Body of pancreas (tissue), 4 donors: ENCODE results near the gene PRIMA1. TPM values are rescaled to one million over a fixed set of nuclear protein-coding genes. Genes with fewer than 3 reads are reported as not detected.

ENCODE experiments used
- ATAC-seq: fragments of 150-250 bp; one replicate; pipeline ENCODE4 v1.9.1; 2016
- DNase-seq, 4 donors: peaks; one replicate each; pipeline ENCODE4 v3.0.0-alpha.2; 2019
- H3K27ac ChIP-seq, 4 donors: fragments of 200-600 bp; sonication (generic); 1 replicate in 3 of 4; 2 replicates in 1 of 4; pipeline versions ENCODE4 v1.5.1 to v1.6.1; 2016 to 2019; ENCODE audit warnings: mild to moderate bottlenecking in 1 of 4, mixed read lengths in 1 of 4, moderate library complexity in 1 of 4
- H3K27me3 ChIP-seq, 2 donors: fragments of 200-600 bp; sonication (generic); one replicate each; pipeline ENCODE4 v1.6.0; 2016; ENCODE audit warnings: mild to moderate bottlenecking in 1 of 2
- H3K36me3 ChIP-seq, 2 donors: fragments of 200-600 bp; sonication (generic); replicated peaks in 1 of 2; 2 replicates each; pipeline ENCODE4 v1.5.1; 2016; ENCODE audit warnings: low read depth in 2 of 2; ENCODE audit not compliant: insufficient read depth in 1 of 2
- H3K4me1 ChIP-seq: fragments of 200-600 bp; sonication (generic); one replicate; pipeline ENCODE4 v1.6.0; 2016
- H3K4me3 ChIP-seq, 2 donors: fragments of 200-600 bp; sonication (generic); 1 replicate in 1 of 2; 2 replicates in 1 of 2; pipeline ENCODE4 v1.5.1; 2016 to 2019
- H3K9me3 ChIP-seq, 3 donors: fragments of 200-600 bp; sonication (generic); 1 replicate in 2 of 3; 2 replicates in 1 of 3; pipeline ENCODE4 v1.5.1; 2016
- CTCF ChIP-seq, 7 experiments: fragments of 450-650 bp in 4 of 7; fragments of 200-600 bp in 3 of 7; sonication (generic) in 3 of 7; IDR thresholded peaks; one replicate each; pipeline ENCODE4 v1.5.1; 2016 to 2019; ENCODE audit warnings: antibody characterized with exemption in 7 of 7
- POLR2A ChIP-seq, 3 donors: fragments of 450-650 bp; IDR thresholded peaks; one replicate each; pipeline ENCODE4 v1.6.1; 2016; ENCODE audit warnings: antibody characterized with exemption in 3 of 3, mild to moderate bottlenecking in 2 of 3
- WGBS, 2 donors: methylation state at CpG; one replicate each; pipeline ENCODE4 v1.1.5; 2017; 5-methylcytosine and 5-hydroxymethylcytosine counted together
- intact Hi-C: fragments of 100-400 bp; cut with DNase I; formaldehyde crosslinking; loops from one replicate; pipeline ENCODE4 v1.15.1; 2023
- total RNA-seq, 2 donors: library from RNA; depleted of rRNA; stranded (reverse); fragments of >200 nt; gene quantifications; one replicate each; pipeline ENCODE4 v1.1.0, GENCODE V29; 2016

PRIMA1 gene
- total RNA-seq, 2 donors from 2014 or later: 0.26 to 0.33 TPM

GRCh38 chr14:93734086-93734822 lies 54.0 kb downstream of the PRIMA1 start:
- H3K4me3 ChIP-seq: no peak overlapping the region
- no peaks in the 10 kb centered on the region for H3K4me1 ChIP-seq
- intact Hi-C loops: no loop called here
- no peak overlapping the region for H3K27ac ChIP-seq
- TF ChIP-seq CTCF (IDR thresholded peaks at IDR 0.05): no peak
- TF ChIP-seq POLR2A (IDR thresholded peaks at IDR 0.05): no peak
- ATAC-seq (no peak), DNase-seq (no peak)
- H3K27me3 ChIP-seq: no peaks in the 10 kb centered on the region
- H3K36me3 ChIP-seq: no peaks in the 10 kb centered on the region
- WGBS, 2 donors: 74 to 79% methylated on average over 16 to 25 of the region's 25 CpGs
- H3K9me3 ChIP-seq: no peaks in the 10 kb centered on the region

- H3K27ac ChIP-seq: no peak overlapping the region
- WGBS, 2 donors: 55 to 62% methylated on average over 6 of the region's 6 CpGs
- H3K36me3 ChIP-seq: no peaks in the 10 kb centered on the region
- intact Hi-C loops: no loop called here
- DNase-seq (no peak), ATAC-seq (no peak)
- H3K27me3 ChIP-seq: no peaks in the 10 kb centered on the region
- H3K9me3 ChIP-seq: no peaks in the 10 kb centered on the region
- TF ChIP-seq POLR2A (IDR thresholded peaks at IDR 0.05): no peak
- TF ChIP-seq CTCF (IDR thresholded peaks at IDR 0.05): no peak
- no peak overlapping the region for H3K4me3 ChIP-seq
- no peaks in the 10 kb centered on the region for H3K4me1 ChIP-seq
Measured at GRCh38 chr14:93733631-93734030, 54.7 kb downstream of the PRIMA1 start.

- intact Hi-C loops: no loop called here
- TF ChIP-seq POLR2A (IDR thresholded peaks at IDR 0.05) (no peak), CTCF (IDR thresholded peaks at IDR 0.05) (no peak)
- no peaks in the 10 kb centered on the region for H3K27me3 ChIP-seq
- H3K27ac ChIP-seq: no peak overlapping the region
- DNase-seq (no peak), ATAC-seq (no peak)
- H3K9me3 ChIP-seq: no peaks in the 10 kb centered on the region
- 72 to 75% methylated on average over 10 to 11 of the region's 11 CpGs for WGBS, 2 donors
- H3K36me3 ChIP-seq: no peaks in the 10 kb centered on the region
- H3K4me3 ChIP-seq: no peak overlapping the region
- no peaks in the 10 kb centered on the region for H3K4me1 ChIP-seq
Measured at GRCh38 chr14:93733231-93733630, 55.1 kb downstream of the PRIMA1 start.

- H3K27me3 ChIP-seq: no peaks in the 10 kb centered on the region
- 70 to 81% methylated on average over 6 to 10 of the region's 10 CpGs for WGBS, 2 donors
- TF ChIP-seq POLR2A (IDR thresholded peaks at IDR 0.05): no peak
- no peak for TF ChIP-seq CTCF (IDR thresholded peaks at IDR 0.05)
- DNase-seq (no peak), ATAC-seq (no peak)
- H3K9me3 ChIP-seq: no peaks in the 10 kb centered on the region
- intact Hi-C loops: no loop called here
- no peak overlapping the region for H3K27ac ChIP-seq
- H3K4me1 ChIP-seq: no peaks in the 10 kb centered on the region
- no peak overlapping the region for H3K4me3 ChIP-seq
- no peaks in the 10 kb centered on the region for H3K36me3 ChIP-seq
Measured at GRCh38 chr14:93732524-93732923, 55.8 kb downstream of the PRIMA1 start.

DNA sequence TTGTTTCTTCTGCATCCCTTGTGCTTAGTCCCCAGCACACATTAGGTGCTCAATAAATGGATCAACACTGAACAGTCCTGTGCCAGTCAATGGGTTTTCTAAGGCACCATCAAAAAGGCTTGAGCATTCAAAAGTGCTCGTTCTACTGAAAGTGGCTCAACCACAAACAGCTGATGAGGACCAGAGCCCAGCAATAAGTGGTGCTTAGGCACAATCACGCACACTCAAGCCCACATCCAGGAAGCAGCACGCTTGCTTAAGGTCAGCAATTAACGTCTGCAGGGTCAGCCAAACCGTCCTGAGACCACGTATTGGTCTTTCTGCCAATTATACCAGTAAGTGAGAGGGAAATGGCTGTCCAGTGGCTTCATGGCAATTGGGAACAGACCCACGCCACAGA lies 56.5 kb downstream of the PRIMA1 start:
- TF ChIP-seq CTCF (IDR thresholded peaks at IDR 0.05) (no peak), POLR2A (IDR thresholded peaks at IDR 0.05) (no peak)
- ATAC-seq: no peak
- intact Hi-C loops: no loop called here
- H3K9me3 ChIP-seq: no peaks in the 10 kb centered on the region
- H3K36me3 ChIP-seq: no peaks in the 10 kb centered on the region
- H3K4me1 ChIP-seq: no peaks in the 10 kb centered on the region
- H3K27ac ChIP-seq: no peak overlapping the region
- no peak for DNase-seq
- no peak overlapping the region for H3K4me3 ChIP-seq
- WGBS, 2 donors: 33 to 45% methylated on average over 4 to 7 of the region's 7 CpGs
- no peaks in the 10 kb centered on the region for H3K27me3 ChIP-seq
